H1 (cell line): ENCODE measurements around the gene OBP2B.

Experiments used
- EGR1 ChIP-seq: IDR thresholded peaks from 2 replicates; pipeline ENCODE4 v1.6.1; 2011; ENCODE audit warnings: low read depth, low read length, borderline replicate concordance
- JUND ChIP-seq: IDR thresholded peaks from 2 replicates; pipeline ENCODE4 v1.6.1; 2011; ENCODE audit warnings: mild to moderate bottlenecking, improper control_type of control experiment, low read length
- POLR2A ChIP-seq, 2 experiments: IDR thresholded peaks; 1 replicate in 1 of 2; 2 replicates in 1 of 2; pipeline ENCODE4 v1.6.1; 2011; ENCODE audit warnings: low read depth in 2 of 2, low read length in 2 of 2, mild to moderate bottlenecking in 2 of 2; ENCODE audit errors: control extremely low read depth in 1 of 2
- POLR2AphosphoS5 ChIP-seq: IDR thresholded peaks from 2 replicates; pipeline ENCODE4 v1.6.1; 2011; ENCODE audit warnings: low read depth, low read length
- RFX5 ChIP-seq: IDR thresholded peaks from 2 replicates; pipeline ENCODE4 v1.6.1; 2011; ENCODE audit warnings: low read depth, low read length, improper control_type of control experiment, borderline replicate concordance
- SIX5 ChIP-seq: IDR thresholded peaks from 2 replicates; pipeline ENCODE4 v1.6.1; 2011; ENCODE audit warnings: mild to moderate bottlenecking, low read depth, low read length
- SP2 ChIP-seq: IDR thresholded peaks from 2 replicates; pipeline ENCODE4 v1.6.1; 2012; ENCODE audit warnings: mild to moderate bottlenecking, low read length, inconsistent platforms
- YY1 ChIP-seq: IDR thresholded peaks from 2 replicates; pipeline ENCODE4 v1.6.1; 2011; ENCODE audit warnings: low read depth, mild to moderate bottlenecking, low read length
- TF ChIP-seq, protein P1 (sequence below), 3 experiments: IDR thresholded peaks; 1 replicate in 2 of 3; 2 replicates in 1 of 3; pipeline versions ENCODE4 v1.5.1 to v1.6.1; 2011; ENCODE audit warnings: low read length in 3 of 3, mild to moderate bottlenecking in 3 of 3, inconsistent platforms in 2 of 3, low read depth in 1 of 3, moderate library complexity in 1 of 3; ENCODE audit not compliant: insufficient read depth in 1 of 3; ENCODE audit errors: control extremely low read depth in 1 of 3

GRCh38 chr9:133247632-133248031 is 38.6 kb upstream of the OBP2B start:
- no peak for TF ChIP-seq POLR2A (IDR thresholded peaks at IDR 0.05; ENCODE audit: control extremely low read depth in 1 of 2, low read depth in 2 of 2, low read length in 2 of 2)
- TF ChIP-seq, protein P1, sequence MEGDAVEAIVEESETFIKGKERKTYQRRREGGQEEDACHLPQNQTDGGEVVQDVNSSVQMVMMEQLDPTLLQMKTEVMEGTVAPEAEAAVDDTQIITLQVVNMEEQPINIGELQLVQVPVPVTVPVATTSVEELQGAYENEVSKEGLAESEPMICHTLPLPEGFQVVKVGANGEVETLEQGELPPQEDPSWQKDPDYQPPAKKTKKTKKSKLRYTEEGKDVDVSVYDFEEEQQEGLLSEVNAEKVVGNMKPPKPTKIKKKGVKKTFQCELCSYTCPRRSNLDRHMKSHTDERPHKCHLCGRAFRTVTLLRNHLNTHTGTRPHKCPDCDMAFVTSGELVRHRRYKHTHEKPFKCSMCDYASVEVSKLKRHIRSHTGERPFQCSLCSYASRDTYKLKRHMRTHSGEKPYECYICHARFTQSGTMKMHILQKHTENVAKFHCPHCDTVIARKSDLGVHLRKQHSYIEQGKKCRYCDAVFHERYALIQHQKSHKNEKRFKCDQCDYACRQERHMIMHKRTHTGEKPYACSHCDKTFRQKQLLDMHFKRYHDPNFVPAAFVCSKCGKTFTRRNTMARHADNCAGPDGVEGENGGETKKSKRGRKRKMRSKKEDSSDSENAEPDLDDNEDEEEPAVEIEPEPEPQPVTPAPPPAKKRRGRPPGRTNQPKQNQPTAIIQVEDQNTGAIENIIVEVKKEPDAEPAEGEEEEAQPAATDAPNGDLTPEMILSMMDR (IDR thresholded peaks at IDR 0.05; ENCODE audit: control extremely low read depth in 1 of 3, insufficient read depth in 1 of 3, low read depth in 1 of 3, low read length in 3 of 3): no peak
- TF ChIP-seq SP2: no peak
- no peak for TF ChIP-seq SIX5
- no peak for TF ChIP-seq JUND
- no peak for TF ChIP-seq YY1
- no peak for TF ChIP-seq EGR1
- TF ChIP-seq POLR2AphosphoS5: no peak
- TF ChIP-seq RFX5: no peak
